Kidney capillary endothelial cell (primary cell): ENCODE measurements around the gene FREM3.
"Not testable (repeated sequence)": the region's sequence is repeated elsewhere in the genome, so short reads cannot be mapped to it uniquely, and the experiment has no call there.

Source experiments
- DNase-seq: peaks from one replicate; pipeline ENCODE4 v3.0.0-alpha.2; 2018; ENCODE audit warnings: low spot score

Gene FREM3

GRCh38 chr4:143581331-143581946 lies 119.0 kb downstream of the FREM3 start:
- DNase-seq, result no peak

DNA sequence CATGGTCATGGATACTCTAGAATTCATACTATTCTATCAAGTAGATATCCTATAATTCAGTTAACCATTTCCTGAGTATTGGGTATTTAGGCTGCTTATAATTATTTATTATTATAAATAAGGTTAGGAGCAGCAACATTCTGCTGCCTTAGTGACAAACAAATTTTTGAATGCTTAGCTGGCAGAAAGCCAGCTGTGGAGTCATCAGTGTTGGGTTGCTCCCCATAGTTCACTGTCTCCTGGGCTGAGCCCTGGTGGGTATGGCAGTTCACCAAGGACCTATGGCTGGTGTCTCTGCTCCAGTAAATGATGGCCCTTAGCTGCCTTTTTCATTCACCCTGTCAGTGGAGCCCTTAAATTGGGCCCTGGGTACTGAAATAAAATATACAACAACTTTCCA lies 125.1 kb downstream of the FREM3 start:
- no peak for DNase-seq

DNA sequence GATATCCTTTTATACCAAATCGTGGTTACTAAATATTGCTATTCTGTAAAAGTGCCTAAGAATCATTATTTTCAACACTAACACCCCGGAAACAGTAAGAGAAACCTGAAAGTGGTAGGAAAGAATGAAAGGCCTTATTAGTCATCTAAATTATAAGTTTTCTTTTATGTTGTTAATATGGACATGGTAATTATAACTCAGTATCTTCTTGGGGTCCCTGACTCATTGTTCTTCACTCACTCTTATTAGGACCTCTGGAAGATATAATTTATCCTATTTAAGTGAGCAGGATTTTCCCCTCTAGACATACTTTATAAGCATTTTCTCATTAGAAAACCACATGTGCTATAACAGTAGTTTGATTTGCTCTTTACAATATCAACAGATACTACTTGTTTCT lies 136.0 kb downstream of the FREM3 start:
- DNase-seq, result no peak

GRCh38 chr4:143559757-143560147 lies 140.7 kb downstream of the FREM3 start:
- DNase-seq, result no peak

- peak; percentile 55 for DNase-seq
Observed at GRCh38 chr4:143558823-143559756, 141.4 kb downstream of the FREM3 start.

GRCh38 chr4:143558286-143558685 lies 142.2 kb downstream of the FREM3 start:
- no peak for DNase-seq

DNA sequence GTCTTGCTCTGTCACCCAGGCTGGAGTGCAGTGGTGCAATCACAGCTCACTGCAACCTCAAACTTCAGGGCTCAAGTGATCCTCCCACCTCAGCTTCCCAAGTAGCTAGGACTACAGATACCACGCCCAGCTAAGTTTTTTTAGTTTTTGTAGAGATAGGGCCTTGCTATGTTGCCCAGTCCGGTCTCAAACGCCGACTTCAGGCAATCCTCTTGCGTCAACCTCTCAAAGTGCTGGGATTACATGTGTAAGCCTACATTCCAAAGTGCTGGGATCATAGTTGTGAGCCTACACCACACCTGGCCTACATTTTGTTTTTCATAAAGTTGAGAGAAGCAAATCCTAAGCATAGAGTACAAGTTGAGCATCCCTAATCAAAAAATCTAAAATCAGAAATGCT lies 144.8 kb downstream of the FREM3 start:
- DNase-seq, result no peak

- DNase-seq, result no peak
Observed at GRCh38 chr4:143554728-143555597, 145.5 kb downstream of the FREM3 start.

GRCh38 chr4:143549928-143550327 lies 150.5 kb downstream of the FREM3 start:
- no peak for DNase-seq

GRCh38 chr4:143539670-143540023 lies 160.8 kb downstream of the FREM3 start:
- DNase-seq, result no peak

DNA sequence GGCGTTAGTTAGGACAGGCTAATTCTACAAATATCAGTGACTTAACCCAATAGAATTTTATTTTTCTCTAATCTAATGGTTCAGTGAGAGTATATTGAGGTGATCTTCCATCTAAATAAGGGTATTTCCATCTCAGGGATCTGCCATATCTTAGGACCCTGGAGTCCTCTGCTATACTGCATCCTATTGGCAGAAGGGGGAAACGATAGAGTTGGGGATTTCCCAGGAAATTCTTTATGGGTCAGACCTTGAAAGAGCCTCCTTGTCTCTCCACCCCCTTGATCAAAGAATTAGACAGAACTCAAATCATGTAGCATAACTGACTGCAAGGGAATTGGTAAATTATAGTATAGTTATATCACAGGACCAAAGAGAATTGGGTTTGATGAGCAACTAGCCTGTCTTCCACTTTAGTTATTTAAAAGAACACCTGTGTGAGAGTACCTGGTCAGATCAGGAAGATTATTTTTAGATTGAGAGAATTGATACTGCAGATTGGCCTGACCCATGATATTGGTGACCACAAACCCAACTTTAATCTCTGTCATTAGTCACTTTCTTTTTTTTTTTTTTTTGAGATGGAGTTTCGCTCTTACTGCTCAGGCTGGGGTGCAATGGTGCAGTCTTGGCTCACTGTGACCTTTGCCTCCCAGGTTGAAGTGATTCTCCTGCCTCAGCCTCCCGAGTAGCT lies 161.4 kb downstream of the FREM3 start:
- no peak for DNase-seq

- DNase-seq, result peak; percentile 87
Observed at GRCh38 chr4:143531788-143532491, 168.5 kb downstream of the FREM3 start.

DNA sequence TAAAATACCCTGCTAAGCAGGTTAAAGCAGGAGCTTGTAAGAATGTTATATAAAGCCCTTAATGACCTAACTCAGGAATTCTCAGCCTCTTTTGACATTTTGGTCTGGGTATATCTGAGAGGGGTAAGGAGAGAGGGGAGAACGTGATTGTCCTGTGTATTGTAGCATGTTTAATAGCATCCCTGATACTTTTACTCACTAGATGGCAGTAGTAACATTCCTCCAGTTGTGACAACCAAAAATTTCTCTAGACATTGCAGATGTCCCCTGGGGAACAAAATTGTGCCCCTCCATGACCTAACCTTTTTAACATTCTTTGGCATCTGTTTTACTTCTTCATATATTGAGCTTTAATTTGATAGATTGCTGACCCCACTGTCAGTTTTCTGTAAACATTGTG lies 169.1 kb downstream of the FREM3 start:
- peak; percentile 60 for DNase-seq

DNA sequence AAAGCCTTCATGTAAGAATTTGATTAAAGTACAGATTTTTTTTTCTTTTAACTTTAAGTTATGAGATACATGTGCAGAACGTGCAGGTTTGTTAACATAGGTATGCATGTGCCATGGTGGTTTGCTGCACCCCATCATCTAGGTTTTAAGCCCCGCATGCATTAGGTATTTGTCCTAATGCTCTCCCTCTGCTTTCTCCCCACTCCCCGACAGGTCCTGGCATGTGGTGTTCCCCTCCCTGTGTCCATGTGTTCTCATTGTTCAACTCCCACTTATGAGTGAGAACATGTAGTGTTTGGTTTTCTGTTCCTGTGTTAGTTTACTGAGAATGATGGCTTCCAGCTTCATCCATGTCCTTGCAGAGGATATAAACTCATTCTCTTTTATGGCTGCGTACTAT lies 172.4 kb downstream of the FREM3 start:
- not testable (repeated sequence) for DNase-seq
